ENCODE measurements around the gene APOO. TPM values are rescaled to one million over a fixed set of nuclear protein-coding genes. Genes with fewer than 3 reads are reported as not detected.

The APOO gene
- total and polyA plus RNA-seq, 10 donors: 5.8 to 18.0 (median 11.9) TPM

DNA sequence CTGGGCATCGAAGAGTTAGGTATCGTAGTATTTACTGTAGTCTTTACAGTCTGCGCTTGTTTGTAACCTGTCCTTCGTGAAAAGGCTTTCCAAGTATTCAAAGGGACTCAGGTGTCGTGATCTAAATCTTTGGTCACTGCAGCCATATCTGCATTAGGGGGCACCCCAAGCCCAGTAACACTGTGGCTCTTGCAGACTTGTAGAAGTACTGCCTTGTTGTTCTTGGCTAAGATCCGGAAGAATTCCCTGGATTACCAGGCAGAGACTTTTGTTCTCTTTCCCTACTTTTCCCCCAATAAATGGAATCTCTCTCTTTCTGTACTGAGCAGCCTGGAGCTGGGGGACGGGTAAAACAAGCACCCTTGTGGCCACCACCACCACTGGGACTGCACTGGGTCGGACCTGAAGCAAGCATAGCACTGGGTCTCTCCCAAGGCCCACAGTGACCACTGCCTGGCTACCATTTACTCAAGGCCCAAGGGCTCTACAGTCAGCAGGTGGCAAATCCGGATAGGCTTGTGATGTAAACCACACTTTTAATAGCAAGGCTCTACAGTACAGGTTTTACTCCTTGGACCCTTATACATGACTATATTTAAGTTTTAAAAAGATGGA, 12.1 kb upstream of the APOO start:
- Histone ChIP-seq H3K36me3 (no peaks in the 10 kb centered on the region), H3K4me1 (no peaks in the 10 kb centered on the region), H3K4me3 (no peak overlapping the region), H3K27me3 (replicated peaks in 1 of 7) (peaks cover 0 to 3% (median 0%) of the 10 kb centered on the region in 7 donors), H3K27ac (no peak overlapping the region), H3K9me3 (peaks cover 0 to 13% (median 0%) of the 10 kb centered on the region in 8 donors)
- TF ChIP-seq, protein P1, sequence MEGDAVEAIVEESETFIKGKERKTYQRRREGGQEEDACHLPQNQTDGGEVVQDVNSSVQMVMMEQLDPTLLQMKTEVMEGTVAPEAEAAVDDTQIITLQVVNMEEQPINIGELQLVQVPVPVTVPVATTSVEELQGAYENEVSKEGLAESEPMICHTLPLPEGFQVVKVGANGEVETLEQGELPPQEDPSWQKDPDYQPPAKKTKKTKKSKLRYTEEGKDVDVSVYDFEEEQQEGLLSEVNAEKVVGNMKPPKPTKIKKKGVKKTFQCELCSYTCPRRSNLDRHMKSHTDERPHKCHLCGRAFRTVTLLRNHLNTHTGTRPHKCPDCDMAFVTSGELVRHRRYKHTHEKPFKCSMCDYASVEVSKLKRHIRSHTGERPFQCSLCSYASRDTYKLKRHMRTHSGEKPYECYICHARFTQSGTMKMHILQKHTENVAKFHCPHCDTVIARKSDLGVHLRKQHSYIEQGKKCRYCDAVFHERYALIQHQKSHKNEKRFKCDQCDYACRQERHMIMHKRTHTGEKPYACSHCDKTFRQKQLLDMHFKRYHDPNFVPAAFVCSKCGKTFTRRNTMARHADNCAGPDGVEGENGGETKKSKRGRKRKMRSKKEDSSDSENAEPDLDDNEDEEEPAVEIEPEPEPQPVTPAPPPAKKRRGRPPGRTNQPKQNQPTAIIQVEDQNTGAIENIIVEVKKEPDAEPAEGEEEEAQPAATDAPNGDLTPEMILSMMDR (IDR thresholded peaks at IDR 0.05 in 8 of 11, conservative IDR thresholded peaks at IDR 0.05 in 3 of 11): no peak
- no peak for TF ChIP-seq POLR2AphosphoS5 (IDR thresholded peaks at IDR 0.05)
- TF ChIP-seq POLR2A (IDR thresholded peaks at IDR 0.05): no peak
- intact Hi-C loops (cut with DNase I; ENCODE audit: low total_unique reads): loop anchor here (10.0 kb wide), 1 partner anchor 95 kb away; no protein-coding TSS in a partner anchor
- WGBS, 5 donors: 78 to 91% (median 88%) methylated on average over 9 of the region's 9 CpGs
- DNase-seq: no peak

DNA sequence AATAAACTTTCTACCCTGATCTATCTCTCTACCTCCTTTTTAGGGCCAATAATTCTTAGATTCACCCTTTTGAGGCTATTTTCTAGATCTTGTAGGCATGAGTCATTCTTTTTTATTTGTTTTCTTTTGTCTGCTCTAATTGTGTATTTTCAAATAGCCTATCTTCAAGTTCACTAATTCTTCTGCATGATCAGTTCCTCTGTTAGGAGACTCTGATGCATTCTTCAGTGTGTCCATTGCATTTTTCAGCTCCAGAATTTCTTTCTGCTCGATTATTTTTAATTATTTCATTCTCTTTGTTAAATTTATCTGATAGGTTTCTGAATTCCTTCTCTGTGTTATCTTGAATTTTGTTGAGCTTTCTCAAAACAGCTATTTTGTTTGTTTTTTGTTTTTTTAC, 11.4 kb upstream of the APOO start:
- Histone ChIP-seq H3K9me3 (peaks cover 0 to 13% (median 0%) of the 10 kb centered on the region in 8 donors), H3K4me3 (no peak overlapping the region), H3K27me3 (replicated peaks in 1 of 7) (peaks cover 0 to 3% (median 0%) of the 10 kb centered on the region in 7 donors), H3K4me1 (no peaks in the 10 kb centered on the region), H3K36me3 (no peaks in the 10 kb centered on the region), H3K27ac (no peak overlapping the region)
- no peak for DNase-seq
- 50 to 90% (median 85%) methylated on average over 1 of the region's 1 CpG for WGBS, 5 donors
- TF ChIP-seq POLR2AphosphoS5 (IDR thresholded peaks at IDR 0.05) (no peak), POLR2A (IDR thresholded peaks at IDR 0.05) (no peak)
- TF ChIP-seq, protein P1 (IDR thresholded peaks at IDR 0.05 in 8 of 11, conservative IDR thresholded peaks at IDR 0.05 in 3 of 11): no peak
- intact Hi-C loops (cut with DNase I; ENCODE audit: low total_unique reads): loop anchor here (10.0 kb wide), 1 partner anchor 96 kb away; no protein-coding TSS in a partner anchor

DNA sequence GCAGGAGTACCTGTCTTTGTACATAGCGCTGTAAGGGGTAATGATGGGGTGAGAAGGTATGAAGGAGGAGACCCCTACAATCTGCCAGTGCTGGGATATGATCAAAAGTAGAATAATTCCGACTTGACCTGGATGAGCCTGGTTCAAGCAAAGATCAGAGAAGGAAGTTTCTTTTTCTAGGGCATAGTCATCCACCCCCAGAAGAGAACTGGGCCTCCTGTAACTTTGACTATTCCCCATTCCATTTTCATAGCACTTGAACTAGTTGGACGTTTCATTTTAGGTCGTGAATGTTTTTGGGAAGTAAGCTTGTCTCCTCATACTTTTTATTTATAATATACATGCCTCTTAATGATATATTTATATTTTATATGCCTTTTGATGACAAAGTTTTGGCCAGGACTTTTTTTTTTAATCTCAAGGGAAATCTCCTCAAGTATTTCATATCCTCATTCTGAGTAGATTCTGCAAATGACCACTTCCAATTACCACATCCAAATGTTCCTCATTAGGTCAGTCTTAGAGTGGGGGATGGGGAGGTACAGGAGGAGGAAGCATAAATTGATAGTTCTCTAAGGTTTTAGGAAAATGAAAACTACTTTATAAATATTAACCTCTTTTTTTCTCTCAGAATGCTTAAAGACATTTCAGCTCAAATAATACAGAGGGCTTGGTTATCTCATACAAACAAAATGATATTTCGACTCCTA, 3.5 kb upstream of the APOO start:
- TF ChIP-seq POLR2AphosphoS5 (IDR thresholded peaks at IDR 0.05): no peak
- TF ChIP-seq POLR2A (IDR thresholded peaks at IDR 0.05): no peak
- TF ChIP-seq, protein P1 (IDR thresholded peaks at IDR 0.05 in 8 of 11, conservative IDR thresholded peaks at IDR 0.05 in 3 of 11): no peak
- Histone ChIP-seq H3K4me1 (peaks cover 0 to 18% (median 12%) of the 10 kb centered on the region in 6 donors), H3K4me3 (no peak overlapping the region), H3K9me3 (no peaks in the 10 kb centered on the region), H3K27ac (peak overlapping the region in 4 of 8 donors; percentile 8 to 41 (median 28)), H3K36me3 (no peaks in the 10 kb centered on the region), H3K27me3 (replicated peaks in 1 of 7) (no peaks in the 10 kb centered on the region)
- 68 to 89% (median 71%) methylated on average over 5 of the region's 5 CpGs for WGBS, 5 donors
- DNase-seq: no peak
- intact Hi-C loops (cut with DNase I; ENCODE audit: low total_unique reads): loop anchor here (10.0 kb wide), 1 partner anchor 104 kb away; no protein-coding TSS in a partner anchor

All from spleen (tissue), 11 donors.